GM19351 (cell line): ENCODE results near the gene ALAS1.

Source experiments
- ATAC-seq: cut with Tn5 transposase; IDR thresholded peaks from one replicate; pipeline ENCODE4 v1.9.1; 2021; ENCODE audit warnings: mild to moderate bottlenecking, moderate library complexity; ENCODE audit not compliant: unreplicated experiment

Gene ALAS1

GRCh38 chr3:52232279-52233107 is 34.5 kb downstream of the ALAS1 start:
- ATAC-seq = no peak

- ATAC-seq = no peak
Measured at GRCh38 chr3:52233108-52233591, 35.2 kb downstream of the ALAS1 start.

- no peak for ATAC-seq
Measured at GRCh38 chr3:52233968-52234367, 36.0 kb downstream of the ALAS1 start.

GRCh38 chr3:52234516-52235447 is 36.8 kb downstream of the ALAS1 start:
- no peak for ATAC-seq

GRCh38 chr3:52236424-52236886 is 38.5 kb downstream of the ALAS1 start:
- ATAC-seq = no peak

- ATAC-seq = no peak
Measured at GRCh38 chr3:52237006-52237656, 39.2 kb downstream of the ALAS1 start.

- no peak for ATAC-seq
Measured at GRCh38 chr3:52237657-52238172, 39.8 kb downstream of the ALAS1 start.

- ATAC-seq = peak; percentile 10
Measured at GRCh38 chr3:52238193-52238760, 40.3 kb downstream of the ALAS1 start.

- ATAC-seq = peak; percentile 69
Measured at GRCh38 chr3:52238761-52239701, 41.1 kb downstream of the ALAS1 start, which contains the start of gene TWF2. TWF2 (minus strand) TSS chr3:52239158; CDS start chr3:52239016, 142 bp downstream.

- no peak for ATAC-seq
Measured at GRCh38 chr3:52240059-52240885, 42.3 kb downstream of the ALAS1 start.

GRCh38 chr3:52240886-52241370 is 43.0 kb downstream of the ALAS1 start:
- ATAC-seq = no peak

GRCh38 chr3:52242039-52242438 is 44.1 kb downstream of the ALAS1 start:
- no peak for ATAC-seq

GRCh38 chr3:52243791-52244628 is 46.0 kb downstream of the ALAS1 start:
- peak; percentile 47 for ATAC-seq

GRCh38 chr3:52245322-52246263 is 47.6 kb downstream of the ALAS1 start, which contains the start of gene PPM1M:
PPM1M (plus strand) TSS chr3:52245759; CDS start chr3:52245825, 66 bp downstream.
- no peak for ATAC-seq

GRCh38 chr3:52246264-52246620 is 48.3 kb downstream of the ALAS1 start:
- no peak for ATAC-seq
